ENCODE measurements around the gene ARSB.
"Not testable (repeated sequence)": the region's sequence is repeated elsewhere in the genome, so short reads cannot be mapped to it uniquely, and the experiment has no call there.

Gene ARSB

GRCh38 chr5:78747705-78748359, 237.3 kb downstream of the ARSB start:
- DNase-seq (ENCODE audit: low spot score) = no peak

- DNase-seq (ENCODE audit: low spot score) = no peak
Observed at GRCh38 chr5:78747055-78747454, 238.1 kb downstream of the ARSB start.

GRCh38 chr5:78746021-78746770, 238.9 kb downstream of the ARSB start:
- DNase-seq (ENCODE audit: low spot score) = no peak

- DNase-seq (ENCODE audit: low spot score) = no peak
Observed at GRCh38 chr5:78744951-78745534, 240.1 kb downstream of the ARSB start.

GRCh38 chr5:78741019-78741418, 244.1 kb downstream of the ARSB start:
- DNase-seq (ENCODE audit: low spot score) = no peak

- no peak for DNase-seq (ENCODE audit: low spot score)
Observed at GRCh38 chr5:78738693-78739300, 246.3 kb downstream of the ARSB start.

GRCh38 chr5:78738104-78738503, 247.0 kb downstream of the ARSB start:
- no peak for DNase-seq (ENCODE audit: low spot score)

- no peak for DNase-seq (ENCODE audit: low spot score)
Observed at GRCh38 chr5:78735834-78736463, 249.2 kb downstream of the ARSB start.

- no peak for DNase-seq (ENCODE audit: low spot score)
Observed at GRCh38 chr5:78734950-78735349, 250.2 kb downstream of the ARSB start.

- no peak for DNase-seq (ENCODE audit: low spot score)
Observed at GRCh38 chr5:78734094-78734845, 250.8 kb downstream of the ARSB start.

- DNase-seq (ENCODE audit: low spot score) = not testable (repeated sequence)
Observed at GRCh38 chr5:78732721-78733120, 252.4 kb downstream of the ARSB start.

- no peak for DNase-seq (ENCODE audit: low spot score)
Observed at GRCh38 chr5:78731884-78732283, 253.2 kb downstream of the ARSB start.

- no peak for DNase-seq (ENCODE audit: low spot score)
Observed at GRCh38 chr5:78730300-78731094, 254.6 kb downstream of the ARSB start.

GRCh38 chr5:78727786-78728761, 257.0 kb downstream of the ARSB start:
- DNase-seq (ENCODE audit: low spot score) = no peak

All from CD4-positive, alpha-beta T cell treated with Interleukin-15 for 4 hours (primary cell).